ENCODE measurements around the gene ATP10B.

Gene ATP10B

DNA sequence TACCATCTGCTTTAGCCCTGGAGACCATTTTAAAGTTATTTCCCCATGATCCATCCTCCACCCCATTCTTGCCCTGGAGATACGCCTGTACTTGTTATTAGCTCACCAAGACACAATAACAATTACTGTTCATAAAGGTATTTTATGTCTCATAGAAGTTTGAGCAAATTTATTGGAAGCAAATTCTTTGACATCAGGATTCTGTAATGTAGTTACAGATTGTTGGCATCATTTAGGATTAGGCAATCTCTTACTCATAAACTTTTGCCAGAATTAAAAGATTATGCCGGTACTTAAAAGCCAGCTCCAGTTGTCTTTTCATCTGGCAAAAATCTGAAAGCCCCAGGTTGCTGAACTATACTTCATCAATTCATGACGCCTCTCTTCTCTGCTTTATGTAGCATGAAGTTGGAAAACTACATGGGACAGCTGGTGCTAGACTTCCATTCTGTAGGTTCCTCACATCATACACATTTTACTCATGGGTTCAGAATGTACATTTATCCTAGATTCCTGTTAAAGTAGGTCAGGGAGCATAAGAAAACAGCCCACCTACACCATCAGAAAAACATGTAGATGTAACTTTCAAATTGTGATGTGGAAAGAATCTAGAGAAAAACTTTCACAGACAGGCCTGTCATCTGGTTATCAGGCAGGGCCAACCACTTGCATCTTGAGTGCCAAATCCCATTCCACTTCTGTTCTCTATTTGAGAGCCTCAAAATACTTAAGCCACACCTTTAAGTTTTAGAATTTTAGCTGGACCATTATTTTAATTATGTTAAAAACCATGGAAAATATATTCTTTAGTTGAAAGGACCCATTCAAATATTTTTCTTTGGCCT is 14.0 kb downstream of the ATP10B start:
- no peak overlapping the region for H3K4me3 ChIP-seq (ENCODE audit: low read depth, low read length)
- TF ChIP-seq, protein P1, sequence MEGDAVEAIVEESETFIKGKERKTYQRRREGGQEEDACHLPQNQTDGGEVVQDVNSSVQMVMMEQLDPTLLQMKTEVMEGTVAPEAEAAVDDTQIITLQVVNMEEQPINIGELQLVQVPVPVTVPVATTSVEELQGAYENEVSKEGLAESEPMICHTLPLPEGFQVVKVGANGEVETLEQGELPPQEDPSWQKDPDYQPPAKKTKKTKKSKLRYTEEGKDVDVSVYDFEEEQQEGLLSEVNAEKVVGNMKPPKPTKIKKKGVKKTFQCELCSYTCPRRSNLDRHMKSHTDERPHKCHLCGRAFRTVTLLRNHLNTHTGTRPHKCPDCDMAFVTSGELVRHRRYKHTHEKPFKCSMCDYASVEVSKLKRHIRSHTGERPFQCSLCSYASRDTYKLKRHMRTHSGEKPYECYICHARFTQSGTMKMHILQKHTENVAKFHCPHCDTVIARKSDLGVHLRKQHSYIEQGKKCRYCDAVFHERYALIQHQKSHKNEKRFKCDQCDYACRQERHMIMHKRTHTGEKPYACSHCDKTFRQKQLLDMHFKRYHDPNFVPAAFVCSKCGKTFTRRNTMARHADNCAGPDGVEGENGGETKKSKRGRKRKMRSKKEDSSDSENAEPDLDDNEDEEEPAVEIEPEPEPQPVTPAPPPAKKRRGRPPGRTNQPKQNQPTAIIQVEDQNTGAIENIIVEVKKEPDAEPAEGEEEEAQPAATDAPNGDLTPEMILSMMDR (IDR thresholded peaks at IDR 0.05; ENCODE audit: low read depth, low read length) = no peak

DNA sequence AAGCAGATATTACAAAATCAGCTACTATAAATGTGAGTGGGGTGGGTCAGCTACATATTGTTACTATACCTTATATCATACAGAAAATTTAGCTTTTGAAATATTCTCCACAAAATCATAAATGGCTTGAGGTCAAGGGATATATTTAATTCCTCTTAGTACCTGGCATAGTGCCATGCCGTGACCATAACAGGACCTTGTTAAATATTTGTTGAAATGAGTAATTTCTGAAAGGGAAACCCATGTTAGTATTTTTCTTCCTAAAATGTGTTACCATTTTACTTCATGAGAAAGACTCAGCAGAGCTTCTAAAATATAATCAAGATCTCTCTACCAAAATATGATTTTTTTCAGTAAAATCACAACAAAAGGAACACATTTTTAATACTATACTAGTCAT is 14.8 kb downstream of the ATP10B start:
- TF ChIP-seq, protein P1 (IDR thresholded peaks at IDR 0.05; ENCODE audit: low read depth, low read length) = no peak

DNA sequence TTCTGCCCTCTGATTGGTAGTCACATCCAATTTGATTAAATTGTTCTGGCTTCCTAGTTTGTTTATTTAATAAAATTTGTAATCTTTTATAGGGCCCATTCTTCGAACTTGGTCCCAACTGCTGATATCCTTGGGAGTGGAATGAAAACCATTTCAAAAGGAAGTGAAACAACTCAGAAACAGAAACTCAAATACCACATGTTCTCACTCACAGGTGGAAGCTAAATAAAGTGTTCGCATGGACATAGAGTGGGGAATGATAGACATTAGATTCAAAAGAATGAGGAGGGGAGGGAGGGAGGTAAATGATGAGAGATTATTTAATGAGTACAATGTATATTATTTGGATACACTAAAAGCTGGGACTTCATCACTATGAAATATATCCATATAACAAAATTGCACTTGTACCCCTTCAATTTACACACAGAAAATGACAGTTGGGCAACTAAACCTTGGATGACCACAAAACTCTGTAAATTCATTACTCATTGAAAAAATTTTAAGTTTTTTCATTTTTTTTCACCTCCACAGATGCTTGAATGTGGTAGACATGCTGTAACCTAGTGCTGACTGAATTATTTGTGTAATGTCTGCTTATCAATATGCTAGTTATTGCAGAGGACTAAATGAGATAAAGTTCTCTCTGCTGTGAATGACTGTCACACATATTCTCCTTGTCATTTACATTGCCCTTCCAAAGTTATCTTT is 16.0 kb downstream of the ATP10B start:
- TF ChIP-seq, protein P1 (IDR thresholded peaks at IDR 0.05; ENCODE audit: low read depth, low read length) = no peak
- no peak overlapping the region for H3K4me3 ChIP-seq (ENCODE audit: low read depth, low read length)

More for the DNA sequence above, 14.8 kb downstream of the ATP10B start:
- H3K4me3 ChIP-seq (ENCODE audit: low read depth, low read length) = no peak overlapping the region

DNA sequence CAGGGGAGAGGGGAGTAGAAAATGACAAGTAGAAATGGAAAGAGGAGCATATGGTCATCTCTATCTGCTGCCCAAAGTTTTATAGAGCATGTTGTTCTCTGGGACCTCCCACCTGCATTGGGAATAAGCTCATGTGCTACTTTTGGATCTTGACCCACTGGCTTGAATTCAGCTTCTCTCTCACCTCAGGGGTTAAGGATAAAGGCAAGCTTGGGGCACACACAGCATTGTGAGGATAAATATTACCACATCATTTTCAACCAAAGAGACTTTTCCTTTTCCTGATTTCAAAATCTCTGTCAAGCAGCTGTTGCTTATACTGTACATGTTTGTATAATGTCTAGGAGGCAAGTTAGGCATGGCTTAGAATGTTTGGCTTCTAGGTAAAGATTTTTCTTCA is 16.6 kb downstream of the ATP10B start:
- H3K4me3 ChIP-seq (ENCODE audit: low read depth, low read length) = no peak overlapping the region

DNA sequence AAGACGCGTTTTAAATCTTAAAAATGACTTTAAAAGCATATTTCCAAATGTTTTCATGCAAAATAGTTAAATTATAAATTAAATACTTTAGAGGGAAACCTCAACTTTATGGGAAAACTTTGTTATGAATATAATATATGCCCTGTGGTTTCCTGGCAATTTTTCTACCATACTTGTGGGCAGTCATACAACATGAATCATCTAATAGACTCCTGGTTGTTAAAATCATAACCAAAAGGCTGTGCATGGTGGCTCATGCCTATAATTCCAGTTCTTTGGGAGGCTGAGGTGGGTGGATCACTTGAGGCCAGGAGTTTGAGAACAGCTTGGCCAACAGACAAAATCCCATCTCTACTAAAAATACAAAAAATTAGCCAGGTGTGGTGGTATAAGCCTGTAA is 18.2 kb downstream of the ATP10B start:
- H3K4me3 ChIP-seq (ENCODE audit: low read depth, low read length) = no peak overlapping the region
- TF ChIP-seq, protein P1 (IDR thresholded peaks at IDR 0.05; ENCODE audit: low read depth, low read length) = no peak

More for the DNA sequence above, 16.6 kb downstream of the ATP10B start:
- TF ChIP-seq, protein P1 (IDR thresholded peaks at IDR 0.05; ENCODE audit: low read depth, low read length) = no peak

DNA sequence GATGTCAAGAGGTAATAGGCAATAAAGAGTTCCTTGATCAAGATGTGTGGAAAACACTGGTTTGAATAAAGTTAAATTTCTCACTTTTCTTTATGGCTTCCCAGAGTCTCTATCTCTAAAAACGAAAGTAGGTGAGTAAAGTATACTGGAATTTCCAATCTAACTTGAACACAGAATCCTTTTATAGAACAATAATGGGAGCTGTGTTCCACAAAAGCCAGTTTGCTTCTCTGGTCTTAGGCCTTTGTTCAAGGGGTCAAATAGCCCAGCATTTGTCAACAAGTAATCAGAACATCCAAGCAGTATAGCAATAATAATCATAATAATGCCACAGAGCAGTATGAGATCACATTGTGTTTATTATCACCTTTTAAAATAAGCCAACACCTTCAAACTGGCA is 20.2 kb downstream of the ATP10B start:
- H3K4me3 ChIP-seq (ENCODE audit: low read depth, low read length) = no peak overlapping the region
- TF ChIP-seq, protein P1 (IDR thresholded peaks at IDR 0.05; ENCODE audit: low read depth, low read length) = no peak
